ENCODE results near the gene SCFD2.

DNA sequence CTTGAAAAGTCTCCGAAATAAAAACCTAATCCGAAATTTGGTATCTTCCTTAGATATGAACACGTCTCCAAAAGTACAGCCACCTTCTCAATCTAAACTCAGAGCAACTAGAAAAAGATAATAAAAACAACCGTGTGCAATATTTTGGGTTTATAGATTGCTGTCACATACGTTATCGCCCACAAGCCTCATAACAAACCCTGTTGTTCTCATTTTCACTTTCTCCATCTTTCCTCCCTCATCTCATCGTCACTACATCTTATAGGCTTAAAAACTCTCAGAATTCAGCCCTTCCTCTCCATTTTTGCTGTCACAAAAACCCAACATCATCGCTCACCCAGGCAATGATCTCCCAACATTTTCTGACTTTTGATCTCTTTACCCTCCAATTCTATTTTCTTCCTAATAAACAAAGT is 448 bp upstream of the SCFD2 start:
- TF ChIP-seq, protein P1, sequence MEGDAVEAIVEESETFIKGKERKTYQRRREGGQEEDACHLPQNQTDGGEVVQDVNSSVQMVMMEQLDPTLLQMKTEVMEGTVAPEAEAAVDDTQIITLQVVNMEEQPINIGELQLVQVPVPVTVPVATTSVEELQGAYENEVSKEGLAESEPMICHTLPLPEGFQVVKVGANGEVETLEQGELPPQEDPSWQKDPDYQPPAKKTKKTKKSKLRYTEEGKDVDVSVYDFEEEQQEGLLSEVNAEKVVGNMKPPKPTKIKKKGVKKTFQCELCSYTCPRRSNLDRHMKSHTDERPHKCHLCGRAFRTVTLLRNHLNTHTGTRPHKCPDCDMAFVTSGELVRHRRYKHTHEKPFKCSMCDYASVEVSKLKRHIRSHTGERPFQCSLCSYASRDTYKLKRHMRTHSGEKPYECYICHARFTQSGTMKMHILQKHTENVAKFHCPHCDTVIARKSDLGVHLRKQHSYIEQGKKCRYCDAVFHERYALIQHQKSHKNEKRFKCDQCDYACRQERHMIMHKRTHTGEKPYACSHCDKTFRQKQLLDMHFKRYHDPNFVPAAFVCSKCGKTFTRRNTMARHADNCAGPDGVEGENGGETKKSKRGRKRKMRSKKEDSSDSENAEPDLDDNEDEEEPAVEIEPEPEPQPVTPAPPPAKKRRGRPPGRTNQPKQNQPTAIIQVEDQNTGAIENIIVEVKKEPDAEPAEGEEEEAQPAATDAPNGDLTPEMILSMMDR (IDR thresholded peaks at IDR 0.05): no peak
- TF ChIP-seq POLR2A (IDR thresholded peaks at IDR 0.05) (no peak), POLR2AphosphoS5 (IDR thresholded peaks at IDR 0.05) (no peak)
